GM19099 (cell line): ENCODE measurements around the gene MED26.

Source experiments
- POLR2A ChIP-seq: IDR thresholded peaks from 3 replicates; pipeline ENCODE4 v1.6.1; 2011; ENCODE audit warnings: low read depth; ENCODE audit not compliant: insufficient read length; ENCODE audit errors: extremely low read depth

Gene MED26

DNA sequence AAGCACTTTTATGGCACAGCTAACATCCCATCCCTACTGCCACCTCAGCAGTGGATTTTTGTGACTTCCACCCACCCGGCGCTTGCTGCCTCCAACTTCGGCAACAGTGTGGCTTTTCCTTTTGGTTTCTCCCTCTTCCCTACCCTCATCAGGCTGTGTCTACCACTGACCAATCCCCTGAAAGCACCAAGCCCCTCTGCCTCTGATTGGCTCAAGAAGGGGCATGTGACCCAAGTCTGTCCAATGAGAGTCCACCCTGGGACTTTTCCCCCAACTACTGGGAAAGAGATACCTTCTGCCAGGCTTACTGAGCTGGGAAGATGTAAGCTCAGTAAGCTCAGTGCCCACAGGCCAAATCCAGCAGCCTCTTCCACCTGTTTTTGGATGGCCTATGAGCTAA lies 26.1 kb upstream of the MED26 start:
- TF ChIP-seq POLR2A, result no peak

- no peak for TF ChIP-seq POLR2A
These were observed 24.9 kb upstream of the MED26 start for GRCh38 chr19:16652854-16653253.

DNA sequence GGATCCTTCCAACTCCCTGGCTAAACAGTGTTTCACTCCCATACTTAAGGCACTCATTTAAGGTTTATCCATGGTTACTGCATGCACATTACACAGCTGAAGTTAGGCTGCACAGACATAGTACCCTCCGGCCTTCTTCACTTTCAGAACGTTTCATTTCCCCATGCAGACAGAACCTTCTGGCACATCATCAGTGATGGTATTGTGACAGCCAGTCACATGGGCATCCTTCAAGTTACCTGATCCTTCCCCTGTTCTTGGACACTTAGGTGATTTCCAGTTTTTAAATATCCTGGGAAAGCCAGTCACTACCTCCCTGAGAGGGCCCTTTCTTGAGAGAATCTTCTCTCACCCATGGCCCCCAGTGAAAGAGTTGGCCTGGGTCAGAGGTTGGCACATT lies 22.8 kb upstream of the MED26 start:
- no peak for TF ChIP-seq POLR2A

DNA sequence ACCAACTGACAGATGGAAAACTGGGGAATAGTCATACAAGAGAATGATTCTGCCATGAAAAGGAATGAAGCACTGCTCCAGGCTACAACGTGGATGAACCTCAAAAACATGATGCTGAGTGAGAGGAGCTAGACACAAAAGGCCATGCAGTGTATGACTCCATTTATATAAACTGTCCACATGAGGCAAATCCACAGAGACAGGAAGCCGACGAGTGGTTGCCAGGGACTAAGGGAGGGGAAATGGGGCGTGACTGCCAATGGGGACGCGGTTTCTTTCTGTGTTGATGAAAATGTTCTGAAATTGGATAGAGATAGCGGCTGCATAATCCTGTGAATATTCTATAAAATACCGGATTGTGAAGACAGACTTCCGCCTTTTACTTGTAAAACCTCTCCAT lies 21.7 kb upstream of the MED26 start:
- TF ChIP-seq POLR2A, result no peak

DNA sequence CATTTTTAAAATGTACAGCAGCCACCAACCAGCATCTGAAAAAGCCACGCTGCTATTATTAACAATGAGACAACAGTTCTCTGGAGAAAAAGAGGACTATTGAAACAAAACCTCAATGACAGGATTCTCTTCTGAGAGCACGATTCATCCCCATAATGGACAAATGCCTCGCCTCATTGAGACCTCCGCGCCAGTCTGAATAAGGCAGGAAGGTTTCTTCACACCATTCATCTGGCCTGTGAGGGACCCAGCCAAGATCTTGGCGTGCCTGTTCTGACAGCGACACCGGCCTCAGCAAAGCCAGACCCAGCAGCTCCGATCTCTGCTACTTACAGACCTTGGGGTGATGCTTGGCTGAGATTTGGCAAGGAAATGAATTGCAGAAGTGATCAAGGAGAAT lies 17.1 kb upstream of the MED26 start:
- TF ChIP-seq POLR2A, result no peak

DNA sequence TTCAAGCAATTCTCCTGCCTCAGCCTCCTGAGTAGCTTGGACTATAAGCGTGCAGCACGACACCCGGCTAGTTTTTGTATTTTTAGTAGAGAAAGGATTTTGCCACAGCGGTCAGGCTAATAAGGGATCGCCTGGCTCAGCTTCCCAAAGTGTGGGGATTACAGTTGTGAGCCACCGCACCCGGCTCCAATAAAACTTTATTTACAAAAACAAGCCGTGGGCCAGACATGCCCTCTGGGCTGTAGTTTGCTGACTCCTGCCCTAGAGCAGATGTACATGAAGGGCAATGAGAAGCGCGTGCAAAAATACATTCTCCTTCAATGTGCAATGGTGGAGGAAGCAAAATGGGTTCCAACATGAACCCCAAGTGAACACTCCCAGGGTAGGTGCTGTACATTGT lies 13.7 kb upstream of the MED26 start:
- TF ChIP-seq POLR2A, result no peak

- no peak for TF ChIP-seq POLR2A
These were observed 12.9 kb upstream of the MED26 start for GRCh38 chr19:16640951-16641350.

DNA sequence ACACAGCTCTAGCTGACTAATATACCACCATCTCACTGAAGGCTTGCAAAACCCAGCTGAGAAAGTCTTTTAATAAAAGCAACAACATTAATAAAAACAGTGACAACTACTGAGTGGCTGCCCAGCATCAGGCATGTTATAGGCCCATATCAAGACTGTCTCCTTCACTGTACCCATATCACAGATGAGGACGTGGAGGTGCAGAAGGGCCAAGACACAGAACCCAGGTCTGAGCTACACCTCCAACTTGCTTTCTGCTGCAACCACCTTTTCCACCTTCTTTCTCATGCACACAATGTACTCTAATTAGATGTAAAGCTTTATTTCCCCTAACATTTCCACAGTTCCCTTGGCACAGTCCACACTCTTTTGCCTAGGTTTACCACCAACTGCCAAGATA lies 10.7 kb upstream of the MED26 start:
- no peak for TF ChIP-seq POLR2A

- no peak for TF ChIP-seq POLR2A
These were observed 9.5 kb upstream of the MED26 start for GRCh38 chr19:16637535-16637934.

- no peak for TF ChIP-seq POLR2A
These were observed 3.5 kb upstream of the MED26 start for GRCh38 chr19:16631465-16631864.

GRCh38 chr19:16628984-16629691 lies 1.1 kb upstream of the MED26 start:
- no peak for TF ChIP-seq POLR2A

DNA sequence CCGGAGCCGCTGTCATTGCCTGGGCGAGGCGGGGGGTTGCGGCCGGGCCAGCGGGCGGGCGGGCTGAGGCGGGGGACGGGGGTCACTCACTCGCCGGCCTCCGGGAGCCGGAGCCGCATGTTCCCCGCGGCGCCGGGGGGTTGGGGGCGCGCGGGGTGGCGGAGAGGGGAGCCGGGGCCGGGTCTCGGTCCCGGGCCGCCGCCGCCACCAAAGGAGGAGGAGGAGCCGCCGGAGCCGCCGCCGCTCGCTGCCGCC lies 149 bp downstream of the MED26 start:
- TF ChIP-seq POLR2A, result no peak

DNA sequence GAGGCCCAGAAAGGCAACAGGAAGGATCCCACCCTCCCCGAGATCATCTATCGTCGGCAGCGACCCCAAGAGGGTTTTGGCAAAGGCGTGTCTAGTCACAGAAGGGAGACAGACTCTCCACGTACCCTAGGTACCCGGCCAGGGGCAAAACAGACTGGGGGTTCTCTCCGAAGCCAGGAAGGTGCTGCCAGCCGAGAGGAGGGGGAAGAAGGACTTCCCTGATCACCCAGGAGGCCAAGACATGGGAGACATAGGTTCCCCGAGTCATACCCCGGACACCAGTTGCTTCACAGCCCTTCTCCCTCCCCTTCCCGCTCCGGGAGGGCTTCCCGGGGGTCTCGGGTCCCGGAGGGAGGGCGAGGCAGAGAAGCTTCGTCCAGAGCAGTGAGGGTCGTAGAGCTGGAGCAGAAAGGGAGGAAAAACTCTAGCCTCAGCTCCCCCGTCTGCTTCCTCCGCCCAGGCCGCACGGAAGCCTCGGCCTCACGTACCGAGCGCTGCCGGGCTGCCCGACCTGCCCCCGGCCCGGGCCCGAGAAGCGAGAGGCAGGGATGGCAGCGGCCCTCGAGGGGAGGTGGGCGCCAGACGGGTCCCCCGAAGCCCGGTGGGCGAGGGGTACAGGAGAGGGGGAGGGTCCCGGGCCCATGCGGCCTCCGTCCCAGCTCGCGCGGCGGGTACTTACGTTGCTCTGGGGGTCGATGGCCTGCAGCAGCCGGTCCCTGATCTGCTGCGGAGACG lies 644 bp downstream of the MED26 start:
- no peak for TF ChIP-seq POLR2A

- TF ChIP-seq POLR2A, result no peak
These were observed 1.2 kb downstream of the MED26 start for GRCh38 chr19:16626796-16627192.

DNA sequence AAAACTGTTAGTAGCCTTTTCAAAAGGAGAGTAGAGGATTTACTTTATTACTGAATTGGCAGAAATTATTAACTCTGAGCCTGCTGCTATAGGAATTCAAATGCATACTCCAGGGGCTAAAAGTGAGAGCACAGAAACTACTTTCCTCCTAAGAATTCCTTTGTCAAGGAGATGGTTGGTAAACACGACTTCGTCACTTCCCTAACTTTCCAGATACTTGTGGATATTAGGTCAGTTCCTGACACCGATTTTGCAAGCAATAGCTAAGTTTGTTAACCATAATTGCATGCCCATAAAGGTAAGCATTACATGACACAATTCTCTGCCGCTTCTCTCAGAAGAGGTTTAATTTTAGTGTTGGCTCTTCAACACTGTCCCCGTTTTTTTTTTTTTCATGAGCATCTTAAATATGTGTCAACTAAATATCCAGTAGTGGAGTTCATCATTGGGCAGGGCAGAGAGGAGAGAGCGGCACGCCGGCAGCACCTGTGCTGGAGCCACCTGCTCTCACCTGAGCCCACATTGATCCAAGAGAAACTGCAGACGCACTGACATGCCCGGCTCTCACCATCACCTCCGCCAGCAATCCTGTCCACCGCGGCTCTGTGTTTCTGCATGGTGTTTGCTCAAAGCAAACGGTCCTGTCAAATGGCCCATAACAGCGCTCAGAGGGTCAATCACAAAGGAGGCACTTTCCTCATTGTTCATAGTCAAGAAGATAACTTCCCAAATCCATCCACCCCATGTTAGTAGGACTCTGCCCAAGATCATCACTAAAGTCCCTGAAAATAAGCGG lies 2.6 kb downstream of the MED26 start:
- no peak for TF ChIP-seq POLR2A

GRCh38 chr19:16624236-16624635 lies 3.8 kb downstream of the MED26 start:
- TF ChIP-seq POLR2A, result no peak
